NOMO-1 (cell line): ENCODE results near the gene CXCL10.
A peak's percentile ranks its signal among the peaks of the same experiment; 100 is the strongest.

ENCODE experiments used
- DNase-seq, 2 experiments: peaks; one replicate each; lab custom pipeline; 2025; ENCODE audit not compliant: unreplicated experiment in 2 of 2; lab: John Stamatoyannopoulos, UW

The CXCL10 gene

DNA sequence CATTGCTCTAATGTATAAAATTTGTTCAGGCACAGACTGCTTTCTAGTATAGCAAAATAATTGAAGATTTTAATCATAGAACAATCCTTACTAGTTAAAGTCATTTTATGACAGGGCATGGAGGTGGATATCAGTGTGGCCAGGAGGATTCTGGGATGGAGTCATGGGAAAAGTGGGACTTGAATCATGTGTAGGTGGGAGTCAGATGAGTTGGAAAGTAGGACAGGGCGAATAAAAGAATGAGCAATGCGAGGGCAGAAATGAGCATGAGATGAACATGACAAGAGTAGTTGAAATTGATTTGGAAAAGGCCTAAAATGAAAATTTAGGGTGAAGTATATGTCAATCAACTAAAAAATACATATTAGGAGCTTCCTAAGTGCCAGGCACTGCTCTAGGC, 25.4 kb downstream of the CXCL10 start:
- DNase-seq: no peak

GRCh38 chr4:75997081-75997480, 26.2 kb downstream of the CXCL10 start:
- DNase-seq: no peak

DNA sequence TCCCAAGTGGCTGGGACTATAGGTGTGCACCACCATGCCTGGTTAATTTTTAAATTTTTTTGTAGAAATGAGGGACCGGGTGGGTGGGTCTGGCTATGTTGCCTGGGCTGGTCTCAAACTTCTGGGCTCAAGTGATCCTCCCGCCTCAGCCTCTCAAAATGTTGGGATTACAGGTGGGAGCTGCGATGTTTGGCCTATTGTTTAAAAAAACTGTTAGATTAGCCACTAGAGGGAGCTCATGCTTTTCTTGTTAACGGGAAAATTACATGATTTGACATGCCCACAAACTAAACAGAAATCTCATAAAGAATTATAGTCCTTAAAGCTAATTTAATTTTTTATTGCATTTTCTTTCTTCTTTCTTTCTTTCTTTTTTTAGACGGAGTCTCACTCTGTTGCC, 27.6 kb downstream of the CXCL10 start:
- peak in 1 of 2 experiments; percentile 63 for DNase-seq

DNA sequence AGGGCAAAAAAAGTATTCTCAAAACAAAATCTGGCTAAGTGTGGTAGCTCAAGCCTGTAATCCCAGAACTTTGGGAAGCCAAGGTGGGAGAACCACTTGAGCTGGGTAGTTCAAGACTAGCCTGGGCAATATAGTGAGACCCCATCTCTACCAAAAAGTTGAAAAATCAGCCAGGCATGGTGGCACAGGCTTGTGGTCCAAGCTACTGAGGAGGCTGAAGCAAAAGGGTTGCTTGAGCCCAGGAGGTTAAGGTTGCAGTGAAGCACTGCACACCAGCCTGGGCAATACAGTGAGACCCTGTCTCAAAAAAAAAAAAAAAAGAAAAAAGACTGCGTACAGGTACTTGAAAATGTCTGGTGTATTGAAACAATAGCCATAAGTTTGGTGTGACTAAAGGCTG, 30.8 kb downstream of the CXCL10 start:
- no peak for DNase-seq

DNA sequence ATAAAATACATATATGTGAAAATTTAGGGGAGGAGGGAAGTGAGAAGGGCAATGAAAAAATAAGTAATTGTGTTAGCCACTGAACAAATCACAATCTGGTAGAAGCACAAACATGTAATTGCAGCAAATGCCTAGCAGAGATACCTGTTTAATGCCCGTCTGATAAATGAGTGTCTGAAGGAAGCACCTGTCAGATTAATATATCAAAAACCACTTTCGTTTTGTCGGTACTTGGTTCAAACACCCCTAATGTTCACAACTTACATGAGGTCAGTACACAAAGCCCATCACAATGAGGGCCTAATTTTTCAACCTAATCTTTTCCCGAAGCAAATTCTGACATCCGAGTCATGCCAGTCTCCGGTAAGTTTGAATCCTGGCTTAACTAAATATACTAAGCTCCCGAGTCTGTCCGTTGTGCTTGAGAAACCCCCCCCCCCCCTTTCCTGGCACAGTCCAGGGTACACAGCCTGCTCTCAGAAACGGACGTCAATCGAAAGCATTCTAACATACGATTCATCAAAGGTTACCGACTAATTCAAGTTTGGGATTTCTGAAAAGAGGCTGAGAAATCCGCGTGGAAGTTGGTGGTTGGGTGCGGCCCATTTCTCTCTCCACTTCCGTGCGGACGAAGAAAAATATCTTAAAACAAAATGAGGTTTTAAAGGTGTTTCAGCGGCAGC, 33.3 kb downstream of the CXCL10 start:
- no peak for DNase-seq

DNA sequence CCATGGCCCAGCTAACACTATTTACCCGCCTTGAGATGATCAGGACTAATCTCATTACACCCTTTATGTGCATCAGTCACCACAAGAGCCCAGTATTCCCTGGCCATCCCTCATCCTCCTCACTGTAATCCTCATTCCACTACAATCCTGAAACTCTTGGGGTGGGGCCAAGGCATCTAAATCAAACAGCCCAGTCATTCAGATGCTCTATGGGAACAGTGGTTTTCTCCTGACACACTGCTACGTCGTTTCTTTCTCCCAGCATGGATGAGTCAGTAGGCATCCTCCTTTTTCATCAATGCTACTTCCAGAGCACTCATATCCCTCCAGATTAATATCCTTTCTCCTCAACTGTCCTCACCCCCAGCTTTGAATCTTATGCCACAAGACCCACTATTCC, 38.2 kb downstream of the CXCL10 start:
- DNase-seq: no peak

GRCh38 chr4:75980576-75980975, 42.7 kb downstream of the CXCL10 start:
- DNase-seq: no peak

- DNase-seq: no peak
Measured at GRCh38 chr4:75976177-75976576, 47.1 kb downstream of the CXCL10 start.

GRCh38 chr4:75973766-75974165, 49.5 kb downstream of the CXCL10 start:
- no peak for DNase-seq
